NK-92 (cell line): ENCODE results near the gene APOL3.
"Not testable (repeated sequence)": the region's sequence is repeated elsewhere in the genome, so short reads cannot be mapped to it uniquely, and the experiment has no call there.

Experiments used
- DNase-seq: peaks from one replicate; lab custom pipeline; 2025; ENCODE audit not compliant: unreplicated experiment; lab: John Stamatoyannopoulos, UW

APOL3 gene

GRCh38 chr22:36160499-36160942 is at the start of gene APOL3:
Gene APOL3, minus strand, starts transcription at chr22:36160755. Its CDS starts 11,700 bp downstream, at chr22:36149055.
- DNase-seq: no peak

GRCh38 chr22:36210224-36210623 is 49.7 kb upstream of the APOL3 start:
- no peak for DNase-seq

- not testable (repeated sequence) for DNase-seq
These were observed 48.9 kb upstream of the APOL3 start for GRCh38 chr22:36209488-36209908.

GRCh38 chr22:36208914-36209313 is 48.4 kb upstream of the APOL3 start:
- no peak for DNase-seq

GRCh38 chr22:36208162-36208765 is 47.7 kb upstream of the APOL3 start:
- DNase-seq: no peak

GRCh38 chr22:36206255-36206654 is 45.7 kb upstream of the APOL3 start:
- no peak for DNase-seq

GRCh38 chr22:36205573-36205972 is 45.0 kb upstream of the APOL3 start:
- not testable (repeated sequence) for DNase-seq

GRCh38 chr22:36204632-36205015 is 44.1 kb upstream of the APOL3 start:
- no peak for DNase-seq

- DNase-seq: no peak
These were observed 43.6 kb upstream of the APOL3 start for GRCh38 chr22:36204001-36204631.

GRCh38 chr22:36203441-36203840 is 42.9 kb upstream of the APOL3 start:
- not testable (repeated sequence) for DNase-seq

- not testable (repeated sequence) for DNase-seq
These were observed 42.4 kb upstream of the APOL3 start for GRCh38 chr22:36202906-36203305.

GRCh38 chr22:36201630-36202319 is 41.2 kb upstream of the APOL3 start, which contains the start of gene APOL4:
Gene APOL4, minus strand, starts transcription at chr22:36201809. Its CDS starts 75 bp downstream, at chr22:36201734.
- DNase-seq: no peak

- not testable (repeated sequence) for DNase-seq
These were observed 40.5 kb upstream of the APOL3 start for GRCh38 chr22:36201025-36201424.

GRCh38 chr22:36199001-36199551 is 38.5 kb upstream of the APOL3 start:
- no peak for DNase-seq

GRCh38 chr22:36198536-36198935 is 38.0 kb upstream of the APOL3 start:
- DNase-seq: no peak

- no peak for DNase-seq
These were observed 37.1 kb upstream of the APOL3 start for GRCh38 chr22:36197514-36198146.

GRCh38 chr22:36197065-36197440 is 36.5 kb upstream of the APOL3 start:
- DNase-seq: no peak

- DNase-seq: no peak
These were observed 35.9 kb upstream of the APOL3 start for GRCh38 chr22:36196254-36197064.

GRCh38 chr22:36194971-36195370 is 34.4 kb upstream of the APOL3 start:
- DNase-seq: no peak

GRCh38 chr22:36194385-36194784 is 33.8 kb upstream of the APOL3 start:
- no peak for DNase-seq
